ENCODE data around the gene ZNF106.

DNA sequence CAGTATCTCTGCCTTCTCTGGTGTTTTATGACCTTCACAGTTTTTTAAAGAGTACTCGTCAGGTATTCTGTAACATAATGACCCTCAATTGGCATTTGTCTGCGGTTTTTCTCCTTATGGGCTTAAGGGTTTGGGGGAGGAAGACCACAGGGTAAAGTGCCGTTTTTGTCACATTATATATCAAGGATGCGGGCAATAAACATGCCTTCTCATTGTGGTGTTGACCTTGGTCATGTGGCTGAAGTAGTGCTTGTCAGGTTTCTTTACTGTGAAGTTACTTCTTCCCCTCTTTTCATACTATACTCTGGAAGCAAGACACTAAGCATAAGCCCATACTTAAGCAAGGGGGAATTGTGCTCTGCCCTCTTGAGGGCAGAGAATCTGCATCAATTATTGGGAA lies 115.0 kb downstream of the ZNF106 start:
- TF ChIP-seq, protein P1, sequence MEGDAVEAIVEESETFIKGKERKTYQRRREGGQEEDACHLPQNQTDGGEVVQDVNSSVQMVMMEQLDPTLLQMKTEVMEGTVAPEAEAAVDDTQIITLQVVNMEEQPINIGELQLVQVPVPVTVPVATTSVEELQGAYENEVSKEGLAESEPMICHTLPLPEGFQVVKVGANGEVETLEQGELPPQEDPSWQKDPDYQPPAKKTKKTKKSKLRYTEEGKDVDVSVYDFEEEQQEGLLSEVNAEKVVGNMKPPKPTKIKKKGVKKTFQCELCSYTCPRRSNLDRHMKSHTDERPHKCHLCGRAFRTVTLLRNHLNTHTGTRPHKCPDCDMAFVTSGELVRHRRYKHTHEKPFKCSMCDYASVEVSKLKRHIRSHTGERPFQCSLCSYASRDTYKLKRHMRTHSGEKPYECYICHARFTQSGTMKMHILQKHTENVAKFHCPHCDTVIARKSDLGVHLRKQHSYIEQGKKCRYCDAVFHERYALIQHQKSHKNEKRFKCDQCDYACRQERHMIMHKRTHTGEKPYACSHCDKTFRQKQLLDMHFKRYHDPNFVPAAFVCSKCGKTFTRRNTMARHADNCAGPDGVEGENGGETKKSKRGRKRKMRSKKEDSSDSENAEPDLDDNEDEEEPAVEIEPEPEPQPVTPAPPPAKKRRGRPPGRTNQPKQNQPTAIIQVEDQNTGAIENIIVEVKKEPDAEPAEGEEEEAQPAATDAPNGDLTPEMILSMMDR (conservative IDR thresholded peaks at IDR 0.05): no peak
- TF ChIP-seq EZH2 (IDR thresholded peaks at IDR 0.05; ENCODE audit: low read depth): no peak

Measured in PC-9 (cell line).